ENCODE measurements around the gene BCLAF1.

- TF ChIP-seq POLR2A (IDR thresholded peaks at IDR 0.05; ENCODE audit: low read length) (no peak), GATA1 (IDR thresholded peaks at IDR 0.05; ENCODE audit: low read depth, low read length) (no peak)
These were observed 23.3 kb upstream of the BCLAF1 start for GRCh38 chr6:136312975-136313374.
